NCI-H1694 treated with DMSO at 0.1 percent for 48 hours (cell line): ENCODE measurements around the gene MPPED1.

Experiments
- DNase-seq: peaks from one replicate; lab custom pipeline; 2025; lab: John Stamatoyannopoulos, UW

MPPED1 gene

DNA sequence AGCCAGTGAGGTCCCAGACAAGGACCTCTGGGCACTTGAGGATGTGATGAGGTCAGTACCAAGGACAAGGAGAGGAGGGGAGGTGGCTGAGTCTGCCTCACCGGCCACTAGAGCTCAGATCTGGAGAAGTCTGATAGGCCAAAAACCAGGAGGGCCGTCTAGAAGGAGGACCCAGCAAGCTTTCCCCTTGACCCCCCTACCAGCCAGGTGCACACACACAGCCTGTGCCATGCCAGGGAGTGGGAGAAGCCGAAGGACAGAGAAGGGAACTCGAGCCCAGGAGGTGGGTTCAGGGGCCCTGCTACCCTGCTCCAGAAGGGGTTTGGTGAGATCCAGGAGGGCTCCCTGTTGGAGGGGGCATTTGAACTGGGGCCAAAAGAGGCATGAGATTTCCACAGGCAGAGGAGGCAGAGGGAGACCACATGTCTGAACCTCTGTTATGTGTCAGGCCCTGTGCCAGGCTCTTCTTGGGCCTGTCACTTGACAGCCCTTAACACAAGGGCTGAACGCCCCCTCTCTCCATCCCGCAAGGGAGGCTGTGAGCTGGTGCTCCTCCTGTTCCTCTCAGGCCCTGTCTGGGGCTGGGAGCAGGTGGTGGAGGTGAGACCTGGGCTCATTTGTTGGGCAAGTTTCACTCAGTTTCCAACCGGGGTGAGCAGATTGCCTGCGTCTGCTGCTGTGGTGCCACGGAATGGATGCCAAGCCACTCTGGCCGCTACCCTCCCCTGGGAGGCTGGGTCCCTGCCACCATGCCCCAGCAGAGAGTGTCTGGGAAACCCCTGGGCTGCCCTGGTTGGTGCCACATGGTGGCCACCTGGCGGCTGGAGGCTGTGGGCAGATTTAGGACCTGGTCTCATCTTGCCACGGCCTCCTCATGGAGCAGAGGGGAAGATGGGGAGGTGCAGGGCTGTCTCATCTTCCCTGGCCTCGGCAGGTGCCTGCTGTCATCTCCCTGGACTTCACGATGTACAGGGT, 65.2 kb downstream of the MPPED1 start:
- DNase-seq = peak; percentile 18

DNA sequence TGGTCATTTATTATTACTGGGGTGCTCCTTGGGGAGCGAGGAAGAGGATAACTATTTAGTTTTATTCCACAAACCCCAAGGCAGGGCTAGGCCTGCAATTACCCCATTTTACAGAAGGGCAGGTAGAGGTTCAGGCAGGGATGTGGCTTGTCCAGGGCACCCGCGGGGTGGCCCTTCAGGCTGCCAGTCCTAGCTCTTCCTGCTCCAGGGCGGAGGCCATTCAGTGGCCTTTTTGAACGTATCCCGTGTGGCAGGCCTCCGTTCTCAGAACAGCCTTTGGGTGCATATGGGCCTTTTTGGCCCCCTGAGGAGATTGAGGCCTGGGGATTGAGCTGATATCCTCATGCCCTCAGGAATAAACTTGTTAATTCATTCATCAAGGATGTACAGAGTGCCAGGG, 66.2 kb downstream of the MPPED1 start:
- DNase-seq = peak; percentile 94

DNA sequence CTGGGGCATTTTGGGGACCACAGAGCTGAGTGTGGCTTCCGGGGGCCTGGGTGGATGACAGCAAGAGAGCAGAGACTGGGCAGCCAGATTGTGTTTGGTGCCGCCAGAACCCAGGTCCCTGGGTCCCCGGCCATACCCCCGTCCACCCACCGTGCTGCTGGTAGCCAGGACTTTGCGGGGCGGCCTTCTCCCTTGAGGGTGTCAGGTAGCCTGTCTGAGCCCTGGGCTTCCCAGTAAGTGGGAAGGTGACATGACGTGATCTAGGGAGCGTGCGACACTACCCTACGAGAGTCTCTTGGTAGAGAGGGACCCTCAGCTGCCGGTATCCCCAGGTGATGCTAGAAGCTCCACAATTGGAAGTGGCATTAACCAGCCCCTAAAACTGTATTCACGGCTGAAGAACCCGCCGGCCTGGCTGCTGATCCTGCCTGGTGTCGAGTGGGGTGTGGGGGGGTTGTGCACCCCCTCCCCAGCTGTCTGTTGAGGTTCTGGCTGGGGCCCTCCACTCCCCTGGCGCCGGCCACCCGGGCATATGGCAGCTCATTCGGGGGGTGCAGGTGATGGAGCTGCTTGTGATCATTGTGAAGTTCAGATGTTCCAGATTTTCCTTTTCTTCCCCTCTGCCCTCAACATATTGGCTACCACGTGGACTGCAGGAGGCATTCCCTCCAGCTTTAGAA, 66.9 kb downstream of the MPPED1 start:
- no peak for DNase-seq

GRCh38 chr22:43479301-43479950, 67.6 kb downstream of the MPPED1 start:
- no peak for DNase-seq

GRCh38 chr22:43479962-43480361, 68.1 kb downstream of the MPPED1 start:
- DNase-seq = no peak

DNA sequence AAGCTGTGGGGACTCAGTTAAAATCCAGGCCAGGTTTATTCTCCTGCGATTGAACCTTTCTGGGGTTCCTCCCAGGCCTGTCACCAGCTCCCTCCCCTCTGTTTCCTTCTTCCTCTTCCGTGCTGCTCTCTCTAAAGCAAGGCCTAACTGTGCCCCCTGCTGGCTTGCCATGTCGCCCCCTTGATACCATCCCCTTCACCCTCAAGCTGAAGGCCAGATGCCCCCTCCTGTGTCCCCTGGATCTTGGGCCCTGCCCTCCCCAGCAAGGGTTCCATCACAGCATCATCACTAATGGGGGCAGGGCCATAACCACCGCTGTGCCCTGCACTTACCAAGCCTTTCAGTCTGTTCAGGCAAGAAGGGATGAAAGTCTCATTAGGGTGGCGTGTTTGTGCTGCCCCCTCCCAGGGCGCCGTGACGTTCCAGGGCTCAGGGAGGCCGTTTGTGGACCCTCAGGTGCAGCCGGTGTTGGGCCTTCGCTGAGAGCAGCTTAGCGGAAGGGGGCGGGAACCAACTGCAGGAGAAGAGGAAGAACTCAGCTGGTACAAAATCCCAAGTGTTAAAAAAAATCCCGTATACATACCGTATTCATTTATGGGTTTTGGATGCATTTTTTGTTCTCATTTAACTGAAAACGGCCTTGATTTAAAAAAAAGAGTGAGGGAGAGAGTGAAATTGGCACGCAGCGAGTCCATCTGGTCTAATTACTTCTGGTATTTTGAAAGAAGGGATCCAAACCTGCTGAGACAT, 69.9 kb downstream of the MPPED1 start:
- peak; percentile 73 for DNase-seq

DNA sequence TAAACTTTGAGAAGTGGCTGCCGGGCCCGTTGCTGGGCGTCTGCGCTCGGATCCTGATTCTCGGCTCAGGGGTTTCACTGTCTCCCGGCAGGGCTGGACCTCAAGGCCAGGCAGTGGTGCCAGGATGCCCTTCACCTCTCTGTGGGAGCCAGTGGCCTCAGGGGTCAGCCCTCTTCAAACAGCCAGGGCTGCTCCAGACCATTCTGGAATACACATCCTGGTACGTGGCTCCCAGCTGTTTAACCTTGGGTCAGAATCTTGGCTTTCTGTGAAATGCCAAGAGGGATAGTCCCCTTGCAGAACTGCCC, 70.5 kb downstream of the MPPED1 start:
- DNase-seq = no peak

- no peak for DNase-seq
Observed at GRCh38 chr22:43483266-43483665, 71.5 kb downstream of the MPPED1 start.

- no peak for DNase-seq
Observed at GRCh38 chr22:43483669-43484068, 71.9 kb downstream of the MPPED1 start.

GRCh38 chr22:43484227-43484626, 72.4 kb downstream of the MPPED1 start:
- DNase-seq = no peak

DNA sequence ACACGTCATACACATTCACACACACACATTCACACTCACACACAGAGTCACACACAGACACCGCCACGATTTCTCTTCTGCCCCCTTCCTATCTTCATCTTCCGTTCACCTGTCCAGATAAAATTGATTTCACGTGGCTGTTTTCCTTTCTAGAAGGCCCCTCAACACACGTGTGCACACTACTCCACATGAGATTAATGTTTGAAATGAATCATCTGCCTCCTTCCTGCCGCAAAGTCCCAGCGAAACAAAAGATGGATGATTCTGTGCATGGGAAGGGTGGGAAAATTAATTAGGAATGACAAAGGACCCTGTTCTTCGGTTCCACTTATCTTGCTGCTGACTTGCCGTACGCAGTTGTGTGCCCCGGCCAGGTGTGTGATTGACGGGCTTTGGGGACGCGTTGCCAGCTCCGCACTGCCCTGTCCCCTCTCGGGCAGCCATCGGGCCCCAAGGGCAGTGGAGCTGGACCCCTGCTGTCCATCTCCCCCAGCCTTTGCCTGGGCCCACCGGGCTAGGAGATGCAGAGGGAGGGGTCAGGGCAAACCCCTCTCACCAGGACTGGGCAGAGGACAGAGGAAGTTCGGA, 73.8 kb downstream of the MPPED1 start:
- no peak for DNase-seq

DNA sequence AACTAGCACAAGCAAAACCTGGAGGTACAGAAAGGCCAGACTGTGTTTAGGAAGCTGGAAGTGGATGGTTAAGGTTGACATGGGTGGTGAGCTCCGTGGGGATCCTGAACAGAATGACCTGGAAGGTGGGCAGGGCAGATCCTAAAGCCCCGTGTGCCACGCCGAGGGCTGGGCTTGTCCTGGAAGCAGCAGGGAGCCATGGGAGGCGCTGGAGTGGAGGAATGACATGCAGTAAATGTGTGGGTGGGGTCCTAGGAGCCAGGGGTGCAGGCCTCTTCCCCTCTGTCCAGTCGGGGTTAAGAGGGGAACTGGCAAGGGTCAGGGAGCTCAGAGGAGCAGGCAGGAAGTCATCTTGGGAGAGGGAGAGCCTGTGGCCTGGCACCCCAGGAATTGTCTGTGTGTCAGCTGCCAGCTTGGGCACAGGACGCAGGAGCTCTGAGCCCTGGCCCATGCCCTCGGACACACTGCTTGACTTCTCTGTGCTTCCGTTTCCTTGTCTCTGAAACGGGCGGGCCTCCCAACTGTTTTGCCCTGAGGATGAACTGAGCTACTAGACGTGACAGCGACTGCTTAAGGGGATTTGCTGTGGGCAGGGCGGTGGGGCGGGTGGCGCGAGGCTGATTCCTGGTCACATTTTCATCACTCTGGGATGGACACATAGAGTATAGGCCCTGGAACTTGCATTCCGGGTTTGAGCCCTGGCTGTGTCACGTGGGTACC, 75.7 kb downstream of the MPPED1 start:
- DNase-seq = no peak

DNA sequence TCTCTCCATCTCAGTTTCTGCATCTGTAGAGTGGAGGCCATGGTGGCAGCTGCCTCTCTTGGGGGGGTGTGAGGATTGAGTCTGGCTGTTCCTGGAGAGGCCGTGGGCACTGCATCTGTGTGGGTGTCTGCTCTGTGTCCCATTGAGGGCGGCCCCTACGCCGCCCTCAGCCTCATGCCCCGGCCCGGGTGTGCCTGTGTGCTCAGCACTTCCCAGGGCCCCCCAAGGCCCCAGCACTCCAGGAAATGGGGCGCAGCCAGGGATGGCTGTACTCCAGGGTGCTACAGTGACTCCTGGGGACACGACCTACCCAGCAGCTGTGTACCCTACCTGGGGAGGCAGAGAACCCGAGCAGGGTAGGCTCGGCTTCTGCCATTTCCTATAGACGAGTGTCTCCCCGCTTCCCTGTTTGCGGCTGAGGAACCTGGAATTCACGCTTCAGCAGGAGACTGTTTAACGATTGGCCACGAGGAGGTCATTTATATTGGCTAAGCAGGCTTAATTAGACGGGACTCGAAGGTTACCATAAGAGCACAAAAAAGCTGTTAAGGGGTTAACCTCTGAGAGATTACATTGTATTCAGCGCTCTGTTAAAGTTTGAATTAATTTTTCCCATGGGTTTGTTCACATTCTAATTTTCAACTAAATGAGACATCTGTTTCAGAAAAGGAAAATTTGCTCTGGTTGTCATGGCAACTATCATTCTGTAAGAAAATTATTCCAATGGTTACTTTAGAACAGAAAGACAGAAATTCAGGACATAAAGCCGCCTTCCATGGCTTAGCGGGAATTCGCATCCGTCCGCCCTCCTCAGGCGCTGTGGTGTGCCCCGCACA, 76.4 kb downstream of the MPPED1 start:
- peak; percentile 23 for DNase-seq

- DNase-seq = no peak
Observed at GRCh38 chr22:43488937-43489336, 77.1 kb downstream of the MPPED1 start.

DNA sequence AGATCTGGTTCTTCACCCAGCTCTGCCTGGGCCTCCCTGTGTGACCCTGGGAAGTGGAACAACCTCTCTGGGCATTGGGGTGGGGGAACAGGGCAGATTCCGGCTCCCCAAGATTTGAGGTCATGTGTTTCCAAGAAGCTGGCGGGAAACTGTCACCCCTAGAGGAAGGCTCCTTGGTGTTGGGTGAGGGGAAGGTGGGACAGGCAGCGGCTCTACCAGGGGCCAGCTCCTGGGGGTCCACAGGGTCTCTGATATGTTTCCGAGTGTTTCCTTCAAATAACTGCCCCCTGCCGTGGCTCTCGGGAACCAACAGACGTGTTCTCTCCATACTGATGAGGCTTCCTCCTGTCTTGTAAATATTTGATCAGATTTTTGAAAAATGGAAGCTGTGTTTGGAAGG, 78.5 kb downstream of the MPPED1 start:
- DNase-seq = no peak

DNA sequence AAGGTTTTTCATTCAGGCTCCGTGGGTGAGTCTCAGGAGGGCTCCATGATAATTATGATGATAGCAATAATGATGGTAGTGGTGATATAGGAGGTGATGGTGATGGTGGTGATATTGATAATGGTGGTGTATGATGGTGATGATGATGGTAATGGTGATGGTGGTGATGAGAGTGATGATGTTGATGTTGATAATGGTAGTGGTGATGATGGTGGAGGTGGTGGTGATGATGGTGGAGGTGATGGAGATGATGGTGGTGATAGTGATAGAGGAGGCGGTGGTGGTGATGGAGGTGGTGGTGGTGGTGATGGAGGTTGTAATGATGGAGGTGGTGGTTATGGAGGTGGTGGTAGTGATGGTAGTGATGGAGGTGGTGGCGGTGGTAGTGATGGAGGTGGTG, 79.4 kb downstream of the MPPED1 start:
- DNase-seq = no peak

- DNase-seq = no peak
Observed at GRCh38 chr22:43491737-43492136, 79.9 kb downstream of the MPPED1 start.

DNA sequence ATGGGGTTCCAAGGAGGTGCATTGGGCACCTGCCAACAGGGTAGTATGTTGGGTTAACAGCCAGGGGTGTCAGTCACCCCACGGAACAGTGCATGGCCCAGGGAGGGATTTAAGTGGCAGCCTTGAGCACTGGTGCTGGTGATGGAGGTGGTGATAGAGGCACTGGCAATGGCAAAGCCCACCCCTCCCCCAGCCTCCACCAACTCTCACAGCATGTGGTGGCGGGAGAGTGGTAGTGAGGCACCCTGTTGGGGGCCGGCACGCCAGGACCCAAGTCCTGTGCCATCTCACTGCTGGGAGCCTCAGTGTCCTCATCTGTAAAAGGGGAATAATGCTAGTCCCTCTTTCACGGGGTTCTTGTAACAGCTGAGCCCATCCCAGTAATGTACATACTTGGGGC, 81.5 kb downstream of the MPPED1 start:
- DNase-seq = no peak

DNA sequence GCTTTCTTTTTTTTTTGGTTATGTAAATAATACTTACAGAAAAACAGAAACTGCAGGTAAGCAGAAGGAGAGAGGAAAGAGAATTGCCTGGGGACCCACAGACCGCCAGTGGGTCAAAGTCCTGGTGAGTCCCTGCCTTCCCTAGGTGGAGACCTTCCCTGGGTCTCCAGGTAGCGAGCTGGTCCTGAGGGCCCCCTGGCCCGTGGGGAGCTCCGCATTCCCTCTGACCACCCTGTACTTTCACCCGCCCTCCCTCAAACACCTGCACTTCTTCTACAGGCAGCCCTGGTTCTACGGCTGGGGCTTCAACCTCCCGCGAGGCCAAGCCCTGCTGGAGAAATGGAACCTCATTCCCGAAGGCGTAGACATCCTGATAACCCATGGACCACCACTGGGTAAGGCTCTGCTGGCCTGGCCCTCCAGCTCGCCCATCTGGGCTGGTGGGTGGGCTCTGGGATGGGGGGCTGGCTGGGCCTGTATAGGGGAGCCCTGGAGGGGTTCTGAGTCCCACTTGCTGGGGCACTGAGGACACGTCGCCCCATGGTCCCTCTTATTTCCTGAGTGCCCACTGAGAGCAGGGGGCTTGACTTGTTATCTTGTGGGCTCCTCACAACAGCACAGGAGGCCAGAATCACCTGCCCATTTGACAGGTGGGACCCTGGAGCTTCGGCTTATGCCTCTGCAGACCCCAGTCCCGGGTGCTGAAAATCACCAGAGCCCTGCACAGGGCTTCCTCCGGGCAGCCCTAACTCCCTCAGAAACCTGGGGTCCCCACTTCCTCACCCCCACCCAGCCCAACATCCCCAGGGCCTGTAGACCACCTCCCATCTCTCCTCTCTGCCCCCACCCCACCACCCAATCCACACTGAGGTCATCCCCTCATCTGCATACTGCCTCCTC, 86.4 kb downstream of the MPPED1 start:
- no peak for DNase-seq
